BJ (cell line): ENCODE data around the gene ERG. TPM values are rescaled to one million over a fixed set of nuclear protein-coding genes. Genes with fewer than 3 reads are reported as not detected.

Experiments
- CTCF ChIA-PET: fragments of 350-600 bp; formaldehyde crosslinking; extraction: SDS; loops from one replicate; lab custom pipeline; 2021; ENCODE audit warnings: antibody characterized with exemption, inconsistent platforms; lab: Yijun Ruan, JAX
- POLR2A ChIA-PET: fragments of 300-600 bp; sonication (Branson Sonifier 250); formaldehyde crosslinking; extraction: SDS; loops from one replicate; lab custom pipeline; 2021; ENCODE audit warnings: antibody characterized with exemption; lab: Charles Lee
- DNase-seq: peaks from one replicate; pipeline ENCODE4 v3.0.0-alpha.2; 2011; ENCODE audit warnings: low read depth
- H3K27me3 ChIP-seq: 2 replicates; pipeline ENCODE4 v1.6.0; 2011; ENCODE audit warnings: low read length; ENCODE audit not compliant: control insufficient read depth, insufficient read depth
- H3K36me3 ChIP-seq: 2 replicates; pipeline ENCODE4 v1.5.1; 2011; ENCODE audit warnings: low read length; ENCODE audit not compliant: control insufficient read depth, insufficient read depth
- H3K4me3 ChIP-seq: 2 replicates; pipeline ENCODE4 v1.5.1; 2011; ENCODE audit warnings: low read depth, mild to moderate bottlenecking, control low read depth, low read length
- polyA plus RNA-seq: library from polyadenylated mRNA; depleted of rRNA; stranded (reverse); fragments of >200 nt; gene quantifications from 2 replicates; pipeline ENCODE4 v1.2.3, GENCODE V29; 2011
- TF ChIP-seq, protein P1 (sequence below): IDR thresholded peaks from 2 replicates; pipeline ENCODE4 v1.5.1; 2011; ENCODE audit warnings: low read depth, mild to moderate bottlenecking, control low read depth, inconsistent platforms, low read length, moderate library complexity; ENCODE audit not compliant: insufficient read depth

The ERG gene
- polyA plus RNA-seq, 1 experiment: not detected

DNA sequence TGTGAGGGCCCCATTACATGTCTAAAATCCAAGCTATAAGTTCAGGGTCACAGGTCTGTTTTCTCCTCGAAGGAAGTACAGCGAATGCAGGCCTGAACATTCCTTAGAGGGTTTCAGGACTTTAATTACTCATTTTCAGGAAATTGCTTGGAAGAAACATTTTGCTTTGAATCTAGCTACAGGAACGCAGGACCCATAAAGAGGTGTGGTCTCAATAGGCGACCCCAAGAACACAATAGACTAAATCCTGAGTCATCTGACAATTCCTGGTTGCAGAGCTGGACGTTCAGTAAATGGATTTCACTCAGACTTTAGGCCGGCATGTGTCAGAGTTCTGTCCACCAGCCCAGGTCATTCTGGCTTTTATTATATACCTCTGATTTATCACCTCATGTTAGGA, 1.0 kb upstream of the ERG start:
- TF ChIP-seq, protein P1, sequence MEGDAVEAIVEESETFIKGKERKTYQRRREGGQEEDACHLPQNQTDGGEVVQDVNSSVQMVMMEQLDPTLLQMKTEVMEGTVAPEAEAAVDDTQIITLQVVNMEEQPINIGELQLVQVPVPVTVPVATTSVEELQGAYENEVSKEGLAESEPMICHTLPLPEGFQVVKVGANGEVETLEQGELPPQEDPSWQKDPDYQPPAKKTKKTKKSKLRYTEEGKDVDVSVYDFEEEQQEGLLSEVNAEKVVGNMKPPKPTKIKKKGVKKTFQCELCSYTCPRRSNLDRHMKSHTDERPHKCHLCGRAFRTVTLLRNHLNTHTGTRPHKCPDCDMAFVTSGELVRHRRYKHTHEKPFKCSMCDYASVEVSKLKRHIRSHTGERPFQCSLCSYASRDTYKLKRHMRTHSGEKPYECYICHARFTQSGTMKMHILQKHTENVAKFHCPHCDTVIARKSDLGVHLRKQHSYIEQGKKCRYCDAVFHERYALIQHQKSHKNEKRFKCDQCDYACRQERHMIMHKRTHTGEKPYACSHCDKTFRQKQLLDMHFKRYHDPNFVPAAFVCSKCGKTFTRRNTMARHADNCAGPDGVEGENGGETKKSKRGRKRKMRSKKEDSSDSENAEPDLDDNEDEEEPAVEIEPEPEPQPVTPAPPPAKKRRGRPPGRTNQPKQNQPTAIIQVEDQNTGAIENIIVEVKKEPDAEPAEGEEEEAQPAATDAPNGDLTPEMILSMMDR: no peak
- DNase-seq: no peak
- Histone ChIP-seq H3K36me3 (no peaks in the 10 kb centered on the region), H3K4me3 (no peak overlapping the region), H3K27me3 (no peaks in the 10 kb centered on the region; the same call in 1 of the 2 replicates)
- CTCF ChIA-PET: no interaction called here
- POLR2A ChIA-PET: no interaction called here

DNA sequence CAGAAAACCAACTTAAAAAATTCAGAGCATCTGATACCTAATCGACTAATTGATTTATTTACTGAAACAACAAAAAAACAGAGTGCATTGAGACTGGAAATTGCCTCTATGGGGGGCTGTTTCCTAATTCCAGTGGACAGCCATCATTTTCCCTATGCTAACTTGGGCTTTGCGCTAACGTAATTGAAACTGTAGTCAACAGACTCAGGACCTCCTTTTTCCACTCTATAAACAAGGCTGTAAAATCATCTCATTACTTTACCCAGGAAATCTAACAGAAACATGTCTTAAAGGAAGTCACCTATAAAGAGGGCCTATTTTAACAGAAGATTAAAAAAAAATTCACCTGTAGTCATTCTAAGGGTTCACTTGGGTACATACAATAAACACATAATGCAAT, 2.1 kb downstream of the ERG start:
- Histone ChIP-seq H3K4me3 (no peak overlapping the region), H3K27me3 (no peaks in the 10 kb centered on the region; the same call in none of the 2 replicates), H3K36me3 (no peaks in the 10 kb centered on the region)
- no peak for DNase-seq
- CTCF ChIA-PET: interaction anchor here (1.2 kb wide), 1 partner anchor 15 kb away, joined by 3 read pairs; no protein-coding TSS in a partner anchor
- TF ChIP-seq, protein P1: no peak
- POLR2A ChIA-PET: no interaction called here

DNA sequence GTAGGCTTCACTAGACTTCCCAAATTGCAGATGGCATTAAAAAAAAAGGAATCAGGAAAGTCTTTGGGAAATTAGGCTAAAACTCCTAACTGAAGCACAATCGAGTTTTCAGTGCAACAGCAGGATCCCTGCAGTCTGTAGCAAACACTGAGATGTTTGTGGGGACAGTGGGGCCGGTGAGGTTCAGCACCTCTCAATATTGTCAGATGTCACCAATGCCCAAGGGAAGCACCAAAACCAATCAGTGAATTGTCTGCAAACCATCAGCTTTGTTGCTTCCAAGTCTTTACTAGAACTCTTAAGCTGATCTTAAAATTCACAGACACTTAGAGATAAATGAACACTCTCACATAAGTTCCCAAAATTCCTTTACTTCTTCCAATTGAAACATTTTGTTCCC, 2.6 kb downstream of the ERG start:
- POLR2A ChIA-PET: no interaction called here
- CTCF ChIA-PET: interaction anchor here (1.2 kb wide), 1 partner anchor 14 kb away, joined by 3 read pairs; no protein-coding TSS in a partner anchor
- Histone ChIP-seq H3K4me3 (no peak overlapping the region), H3K36me3 (no peaks in the 10 kb centered on the region), H3K27me3 (no peaks in the 10 kb centered on the region; the same call in none of the 2 replicates)
- TF ChIP-seq, protein P1: no peak
- DNase-seq: no peak

DNA sequence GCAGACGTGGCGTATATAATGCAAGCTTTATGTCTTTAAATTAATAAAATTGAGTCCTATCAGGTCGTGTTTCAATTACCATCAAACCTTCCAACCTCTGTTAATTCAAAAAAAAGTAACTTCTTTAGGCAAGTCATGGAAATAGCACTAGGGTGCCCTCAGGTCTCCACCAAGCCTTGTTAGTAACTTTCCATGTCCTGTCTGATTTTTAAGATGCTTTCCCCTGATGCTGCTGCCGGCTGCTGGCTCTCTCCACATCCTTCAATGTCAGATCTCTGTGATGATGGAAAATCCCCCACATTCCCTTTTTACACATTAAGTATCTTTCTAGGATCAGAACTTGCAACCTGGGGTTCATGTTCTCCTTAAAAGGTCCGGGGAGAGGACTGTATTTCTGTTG, 3.0 kb downstream of the ERG start:
- Histone ChIP-seq H3K4me3 (no peak overlapping the region), H3K27me3 (no peaks in the 10 kb centered on the region; the same call in none of the 2 replicates), H3K36me3 (no peaks in the 10 kb centered on the region)
- TF ChIP-seq, protein P1: no peak
- ChIA-PET CTCF (interaction anchor here (0.8 kb wide), 1 partner anchor 10 kb away, joined by 3 read pairs; no protein-coding TSS in a partner anchor), POLR2A (no interaction called here)
- no peak for DNase-seq

DNA sequence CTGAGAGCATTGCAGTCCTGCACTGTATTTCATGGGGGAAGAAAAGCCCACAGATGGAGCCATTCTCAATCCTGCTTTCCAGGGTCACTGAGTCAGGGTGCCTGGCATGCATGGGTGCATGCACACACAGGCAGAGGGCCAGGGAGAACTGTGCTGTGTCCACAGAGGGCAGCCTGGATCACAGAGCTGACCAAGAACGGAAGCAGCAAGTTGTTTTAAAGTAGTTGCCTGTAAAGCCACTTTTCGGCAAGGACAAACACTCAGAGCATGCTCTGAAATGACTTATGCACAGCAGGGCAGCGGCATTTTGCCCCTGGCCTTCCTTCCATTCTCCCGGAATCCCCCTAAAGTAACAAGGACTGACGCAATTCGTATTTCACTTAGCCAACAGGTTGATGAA, 3.6 kb downstream of the ERG start:
- H3K4me3 ChIP-seq: no peak overlapping the region
- no peaks in the 10 kb centered on the region; the same call in 1 of the 2 replicates for H3K27me3 ChIP-seq
- POLR2A ChIA-PET: no interaction called here
- DNase-seq: no peak
- TF ChIP-seq, protein P1: no peak
- no peaks in the 10 kb centered on the region for H3K36me3 ChIP-seq
- CTCF ChIA-PET: interaction anchor here (0.7 to 0.8 kb wide), 2 partner anchors 11 kb away, joined by 3 read pairs; no protein-coding TSS in a partner anchor
